K562 (cell line): ENCODE data around the gene GALT. TPM values are rescaled to one million over a fixed set of nuclear protein-coding genes. Genes with fewer than 3 reads are reported as not detected.

Source experiments
- ATAC-seq: fragments of 200-7000 bp; cut with Tn5 transposase; 3 replicates; pipeline ENCODE4 v1.9.1; 2020; ENCODE audit warnings: moderate library complexity
- BruUV-seq: library from RNA; stranded (reverse); fragments of 400-500 nt; replicated peaks from 2 replicates; lab custom pipeline; 2021; lab: Mats Ljungman, UMichigan
- CTCF ChIA-PET: fragments of 300-600 bp; formaldehyde crosslinking; extraction: SDS; loops from one replicate; lab custom pipeline; 2021; ENCODE audit warnings: low intra/inter-chr PET ratio; lab: Yijun Ruan, JAX
- POLR2A ChIA-PET: fragments of 300-600, 350-650 bp; sonication (Branson Sonifier 250); formaldehyde crosslinking; extraction: SDS; loops from one replicate; lab custom pipeline; 2021; ENCODE audit warnings: antibody characterized with exemption, inconsistent platforms; lab: Yijun Ruan, JAX
- DNase-seq, 4 experiments: peaks; one replicate each; pipeline versions ENCODE4 v3.0.0 to v3.0.0-alpha.2; 2011 to 2018; ENCODE audit warnings: low spot score in 3 of 4, mixed read lengths in 3 of 4; ENCODE audit errors: extremely low read depth in 1 of 4
- FAIRE-seq: peaks from 2 replicates; lab custom pipeline; 2011; peaks lifted over from hg19 to GRCh38; lab: Jason Lieb, UNC
- H2AFZ ChIP-seq: 2 replicates; pipeline ENCODE4 v1.6.0; 2011; ENCODE audit warnings: low read depth, low read length, control low read depth, inconsistent platforms
- H3K27ac ChIP-seq: fragments of 200-600 bp; 3 replicates; pipeline ENCODE4 v1.8.0; 2011; ENCODE audit warnings: low read depth, mild to moderate bottlenecking, control low read depth, inconsistent platforms, low read length, moderate library complexity, mixed read lengths; ENCODE audit errors: extremely low read depth
- H3K27me3 ChIP-seq, 2 experiments: fragments of 300-600 bp in 1 of 2; 2 replicates in 1 of 2; 3 replicates in 1 of 2; pipeline versions ENCODE4 v1.6.0 to v1.8.0; 2011; ENCODE audit warnings: inconsistent platforms in 2 of 2, low read length in 2 of 2, mild to moderate bottlenecking in 1 of 2, mixed read lengths in 1 of 2, moderate library complexity in 1 of 2; ENCODE audit not compliant: control insufficient read depth in 2 of 2, insufficient read depth in 2 of 2
- H3K36me3 ChIP-seq: fragments of 300-600 bp; 3 replicates; pipeline ENCODE4 v1.8.0; 2011; ENCODE audit warnings: mild to moderate bottlenecking, low read length, inconsistent platforms; ENCODE audit not compliant: control insufficient read depth, insufficient read depth
- H3K4me1 ChIP-seq, 2 experiments: fragments of 200-600 bp in 1 of 2; replicated peaks in 1 of 2; 2 replicates in 1 of 2; 3 replicates in 1 of 2; pipeline versions ENCODE4 v1.5.1 to v1.8.0; 2011; ENCODE audit warnings: inconsistent platforms in 2 of 2, low read length in 2 of 2, mild to moderate bottlenecking in 1 of 2, mixed read lengths in 1 of 2, moderate library complexity in 1 of 2; ENCODE audit not compliant: control insufficient read depth in 2 of 2, insufficient read depth in 2 of 2
- H3K4me2 ChIP-seq: 2 replicates; pipeline ENCODE4 v1.6.1; 2011; ENCODE audit warnings: low read length, control low read depth, inconsistent platforms, mixed read lengths; ENCODE audit not compliant: insufficient read depth
- H3K4me3 ChIP-seq: fragments of 200-600 bp; sonication (generic), shearing (Covaris generic); 2 replicates; pipeline ENCODE4 v1.5.1; 2016; ENCODE audit warnings: control low read depth, inconsistent platforms
- H3K79me2 ChIP-seq: fragments of 200-600 bp; 3 replicates; pipeline ENCODE4 v1.8.0; 2011; ENCODE audit warnings: low read length, inconsistent platforms; ENCODE audit not compliant: control insufficient read depth, insufficient read depth
- H3K9ac ChIP-seq, 2 experiments: 2 replicates each; pipeline versions ENCODE4 v1.6.0 to v1.6.1; 2011; ENCODE audit warnings: low read depth in 2 of 2, low read length in 2 of 2, control low read depth in 1 of 2, inconsistent platforms in 1 of 2, mild to moderate bottlenecking in 1 of 2, mixed read lengths in 1 of 2; ENCODE audit not compliant: insufficient read depth in 1 of 2
- H3K9me1 ChIP-seq: one replicate; pipeline ENCODE4 v1.6.0; 2011; ENCODE audit warnings: inconsistent platforms, mild to moderate bottlenecking, low read length, moderate library complexity; ENCODE audit not compliant: control insufficient read depth, insufficient read depth
- H3K9me3 ChIP-seq: replicated peaks from 2 replicates; pipeline ENCODE4 v1.5.1; 2011; ENCODE audit warnings: low read depth, low read length, inconsistent platforms; ENCODE audit not compliant: control insufficient read depth, insufficient read depth
- H4K20me1 ChIP-seq: replicated peaks from 2 replicates; pipeline ENCODE4 v1.6.1; 2011; ENCODE audit warnings: low read length, inconsistent platforms, mixed read lengths; ENCODE audit not compliant: control insufficient read depth, insufficient read depth
- BRCA1 ChIP-seq, 2 experiments: fragments of 450-650 bp in 1 of 2; sonication (generic) in 1 of 2; formaldehyde crosslinking in 1 of 2; IDR thresholded peaks; 2 replicates each; pipeline versions ENCODE4 v1.5.0 to v1.6.1; 2017 to 2020; ENCODE audit warnings: mild to moderate bottlenecking in 1 of 2, missing genetic modification reagents in 1 of 2
- POLR2A ChIP-seq: fragments of 450-650 bp; conservative IDR thresholded peaks from 2 replicates; pipeline ENCODE4 v1.6.1; 2016
- POLR3A ChIP-seq: IDR thresholded peaks from 2 replicates; pipeline ENCODE4 v1.6.1; 2011; ENCODE audit warnings: borderline replicate concordance, mild to moderate bottlenecking, moderate library complexity; ENCODE audit not compliant: insufficient read length, insufficient read depth; ENCODE audit errors: extremely low read depth
- TEAD2 ChIP-seq: fragments of 450-650 bp; IDR thresholded peaks from 2 replicates; pipeline ENCODE4 v1.6.1; 2016; ENCODE audit warnings: missing genetic modification characterization, control low read depth, missing compliant biosample characterization
- XRCC3 ChIP-seq: fragments of 450-650 bp; IDR thresholded peaks from 2 replicates; pipeline ENCODE4 v1.6.1; 2017; ENCODE audit warnings: mild to moderate bottlenecking, moderate library complexity
- YBX1 ChIP-seq: fragments of 450-650 bp; IDR thresholded peaks from 2 replicates; pipeline ENCODE4 v1.7.1; 2016; ENCODE audit warnings: mild to moderate bottlenecking
- ZNF561 ChIP-seq: fragments of 450-650 bp; formaldehyde crosslinking; conservative IDR thresholded peaks from 2 replicates; pipeline ENCODE4 v1.4.0; 2020; ENCODE audit warnings: mild to moderate bottlenecking, moderate library complexity
- WGBS: fragments of 100-300 bp; shearing (Covaris generic); methylation state at CpG from one replicate; pipeline ENCODE4 v1.1.6; 2016; ENCODE audit warnings: low coverage, mixed read lengths; ENCODE audit not compliant: insufficient coverage; ENCODE audit errors: missing lambda C conversion rate; 5-methylcytosine and 5-hydroxymethylcytosine counted together
- in situ Hi-C: fragments of 300-500 bp; cut with MboI; formaldehyde crosslinking; loops from 4 replicates; pipeline ENCODE4 v1.15.0; 2018; ENCODE audit warnings: inconsistent platforms, mixed read lengths
- intact Hi-C: fragments of 100-400 bp; cut with micrococcal nuclease; formaldehyde crosslinking; loops from 2 replicates; pipeline ENCODE4 v1.14.2; 2022
- polyA plus RNA-seq, 8 experiments: library from polyadenylated mRNA; depleted of rRNA in 4 of 8; stranded (reverse) in 5 of 8; unstranded in 3 of 8; fragments of >200 nt; fragmentation: Nextera tagmentation in 2 of 8; fragmentation: Illumina TruSeq in 1 of 8; extraction: Ambion mirVana in 2 of 8; extraction: Trizol in 1 of 8; gene quantifications; 2 replicates each; pipeline versions ENCODE4 v1.2.1 to v1.2.3, GENCODE V29; 2011 to 2014; ENCODE audit warnings: inconsistent platforms in 1 of 8, missing spikeins in 1 of 8
- total RNA-seq, 7 experiments: library from RNA; depleted of rRNA in 6 of 7; stranded (reverse); fragments of >200 nt in 6 of 7; fragmentation: Illumina TruSeq in 2 of 7; extraction: Trizol in 2 of 7; gene quantifications; 2 replicates each; pipeline versions ENCODE4 v1.2.1 to v1.2.3, GENCODE V29; 2011 to 2021; ENCODE audit warnings: low replicate concordance in 1 of 7
- TF ChIP-seq, protein P1 (sequence below): fragments of 250-450 bp; sonication (Bioruptor Pico); IDR thresholded peaks from 2 replicates; pipeline ENCODE4 v1.4.0; 2020

The GALT gene
- total and polyA plus RNA-seq, 9 of the 15 experiments (the other 6 are each of a cell fraction or from before 2014, with no cell fraction given): 7.3 to 29.2 (median 15.6) TPM

DNA sequence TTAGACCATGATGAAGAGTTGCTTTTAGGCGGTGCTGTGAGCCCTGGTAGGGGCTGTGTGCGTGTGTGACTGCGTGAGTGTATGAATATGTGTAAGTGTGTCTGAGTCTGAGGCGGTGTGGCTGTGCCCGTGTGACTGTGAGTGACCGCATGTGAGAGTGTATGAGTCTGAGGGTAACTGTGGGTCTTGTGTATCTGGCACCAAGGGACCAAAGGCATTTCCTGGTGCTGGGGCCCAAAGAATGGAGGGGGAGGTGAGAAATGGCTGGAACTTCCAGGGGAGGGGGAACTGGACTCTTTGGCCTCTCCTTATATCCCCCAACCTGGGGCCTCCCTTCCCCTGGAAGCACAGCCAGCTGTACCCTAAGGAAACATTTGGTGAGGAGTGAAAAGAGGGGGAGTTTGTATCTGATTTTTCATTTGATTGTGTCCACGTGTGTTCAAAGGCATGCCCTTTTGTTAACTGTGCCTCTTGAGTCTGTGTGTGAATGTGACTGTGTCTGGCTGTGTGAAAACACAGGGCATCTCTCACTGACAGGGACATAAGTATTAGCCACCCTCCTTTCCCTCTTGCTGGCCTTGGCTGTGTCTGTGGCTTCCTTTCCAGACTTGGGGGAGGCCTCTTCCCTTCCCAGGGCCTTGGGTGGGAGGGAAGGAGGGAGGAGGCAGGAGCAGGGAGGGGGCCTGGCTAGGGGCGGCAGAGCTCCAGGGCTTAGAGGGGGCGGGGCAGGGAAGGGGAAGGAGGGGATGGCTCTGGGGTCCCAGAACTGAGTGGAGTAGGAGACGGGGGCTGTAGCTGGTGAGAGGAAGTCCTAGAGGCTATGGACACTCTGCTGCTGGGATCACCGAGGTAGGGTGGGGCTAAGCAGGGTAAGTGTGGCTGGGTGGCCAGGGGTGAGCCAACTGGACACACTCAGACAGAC, 6.9 kb downstream of the GALT start:
- Histone ChIP-seq H3K9me1 (peaks cover 3% of the 10 kb centered on the region), H3K9ac (peak overlapping the region; percentile 37 to 87; a peak in 3 of 4 replicates), H3K36me3 (peaks cover 22% of the 10 kb centered on the region; the same call in 2 of the 3 replicates), H3K79me2 (peaks cover 3% of the 10 kb centered on the region; the same call in 2 of the 3 replicates), H3K4me2 (peak overlapping the region; percentile 98), H3K27me3 (no peaks in the 10 kb centered on the region), H3K9me3 (no peaks in the 10 kb centered on the region), H3K4me1 (peaks cover 29 to 43% of the 10 kb centered on the region in 2 experiments), H3K27ac (peak overlapping the region; percentile 72), H4K20me1 (no peaks in the 10 kb centered on the region), H3K4me3 (no peak overlapping the region), H2AFZ (peak overlapping the region; percentile 76)
- no TSS peak for BruUV-seq
- in situ Hi-C loops: no loop called here
- DNase-seq: peak in 2 of 4 experiments; percentile 39 to 51
- intact Hi-C loops: no loop called here
- WGBS: 43% methylated on average over 4 of the region's 11 CpGs
- TF ChIP-seq ZNF561 (CRISPR knock-in tag) (no peak), POLR3A (no peak), YBX1 (no peak), XRCC3 (no peak), TEAD2 (tag) (no peak), BRCA1 (IDR thresholded peaks at IDR 0.05) (no peak), BRCA1 (CRISPR knock-in tag; IDR thresholded peaks at IDR 0.05) (no peak), POLR2A (0 out of 2 replicates have a peak, but pooled peaks have one; percentile 15)
- TF ChIP-seq, protein P1, sequence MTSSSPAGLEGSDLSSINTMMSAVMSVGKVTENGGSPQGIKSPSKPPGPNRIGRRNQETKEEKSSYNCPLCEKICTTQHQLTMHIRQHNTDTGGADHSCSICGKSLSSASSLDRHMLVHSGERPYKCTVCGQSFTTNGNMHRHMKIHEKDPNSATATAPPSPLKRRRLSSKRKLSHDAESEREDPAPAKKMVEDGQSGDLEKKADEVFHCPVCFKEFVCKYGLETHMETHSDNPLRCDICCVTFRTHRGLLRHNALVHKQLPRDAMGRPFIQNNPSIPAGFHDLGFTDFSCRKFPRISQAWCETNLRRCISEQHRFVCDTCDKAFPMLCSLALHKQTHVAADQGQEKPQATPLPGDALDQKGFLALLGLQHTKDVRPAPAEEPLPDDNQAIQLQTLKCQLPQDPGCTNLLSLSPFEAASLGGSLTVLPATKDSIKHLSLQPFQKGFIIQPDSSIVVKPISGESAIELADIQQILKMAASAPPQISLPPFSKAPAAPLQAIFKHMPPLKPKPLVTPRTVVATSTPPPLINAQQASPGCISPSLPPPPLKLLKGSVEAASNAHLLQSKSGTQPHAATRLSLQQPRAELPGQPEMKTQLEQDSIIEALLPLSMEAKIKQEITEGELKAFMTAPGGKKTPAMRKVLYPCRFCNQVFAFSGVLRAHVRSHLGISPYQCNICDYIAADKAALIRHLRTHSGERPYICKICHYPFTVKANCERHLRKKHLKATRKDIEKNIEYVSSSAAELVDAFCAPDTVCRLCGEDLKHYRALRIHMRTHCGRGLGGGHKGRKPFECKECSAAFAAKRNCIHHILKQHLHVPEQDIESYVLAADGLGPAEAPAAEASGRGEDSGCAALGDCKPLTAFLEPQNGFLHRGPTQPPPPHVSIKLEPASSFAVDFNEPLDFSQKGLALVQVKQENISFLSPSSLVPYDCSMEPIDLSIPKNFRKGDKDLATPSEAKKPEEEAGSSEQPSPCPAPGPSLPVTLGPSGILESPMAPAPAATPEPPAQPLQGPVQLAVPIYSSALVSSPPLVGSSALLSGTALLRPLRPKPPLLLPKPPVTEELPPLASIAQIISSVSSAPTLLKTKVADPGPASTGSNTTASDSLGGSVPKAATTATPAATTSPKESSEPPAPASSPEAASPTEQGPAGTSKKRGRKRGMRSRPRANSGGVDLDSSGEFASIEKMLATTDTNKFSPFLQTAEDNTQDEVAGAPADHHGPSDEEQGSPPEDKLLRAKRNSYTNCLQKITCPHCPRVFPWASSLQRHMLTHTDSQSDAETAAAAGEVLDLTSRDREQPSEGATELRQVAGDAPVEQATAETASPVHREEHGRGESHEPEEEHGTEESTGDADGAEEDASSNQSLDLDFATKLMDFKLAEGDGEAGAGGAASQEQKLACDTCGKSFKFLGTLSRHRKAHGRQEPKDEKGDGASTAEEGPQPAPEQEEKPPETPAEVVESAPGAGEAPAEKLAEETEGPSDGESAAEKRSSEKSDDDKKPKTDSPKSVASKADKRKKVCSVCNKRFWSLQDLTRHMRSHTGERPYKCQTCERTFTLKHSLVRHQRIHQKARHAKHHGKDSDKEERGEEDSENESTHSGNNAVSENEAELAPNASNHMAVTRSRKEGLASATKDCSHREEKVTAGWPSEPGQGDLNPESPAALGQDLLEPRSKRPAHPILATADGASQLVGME (CRISPR knock-in tag): no peak
- FAIRE-seq: peak; percentile 46
- ChIA-PET CTCF (no interaction called here), POLR2A (interaction anchor here (1.0 kb wide), 1 partner anchor 10 kb away, joined by 3 read pairs; no protein-coding TSS in a partner anchor)
- ATAC-seq: peak; percentile 3; the same call in 1 of the 3 replicates
